ENCODE results near the gene MYH6.
"Not testable (repeated sequence)": the region's sequence is repeated elsewhere in the genome, so short reads cannot be mapped to it uniquely, and the experiment has no call there.

The MYH6 gene

GRCh38 chr14:23425798-23426197, 17.7 kb upstream of the MYH6 start:
- H3K4me1 ChIP-seq (ENCODE audit: control insufficient read depth in 1 of 2, insufficient read depth in 2 of 2, low read length in 2 of 2); H3K9me3 ChIP-seq (ENCODE audit: control insufficient read depth in 1 of 2, low read length in 2 of 2); H3K36me3 ChIP-seq (ENCODE audit: control insufficient read depth in 1 of 2, insufficient read depth in 2 of 2, low read length in 2 of 2); H3K4me3 ChIP-seq (ENCODE audit: low read depth in 1 of 2, low read length in 2 of 2); H3K27ac ChIP-seq (ENCODE audit: low read depth, low read length); H3K9ac ChIP-seq (ENCODE audit: low read depth in 1 of 2, low read length in 2 of 2); H3K27me3 ChIP-seq (ENCODE audit: control insufficient read depth in 1 of 2, insufficient read depth in 2 of 2, low read length in 2 of 2): not testable (repeated sequence)

DNA sequence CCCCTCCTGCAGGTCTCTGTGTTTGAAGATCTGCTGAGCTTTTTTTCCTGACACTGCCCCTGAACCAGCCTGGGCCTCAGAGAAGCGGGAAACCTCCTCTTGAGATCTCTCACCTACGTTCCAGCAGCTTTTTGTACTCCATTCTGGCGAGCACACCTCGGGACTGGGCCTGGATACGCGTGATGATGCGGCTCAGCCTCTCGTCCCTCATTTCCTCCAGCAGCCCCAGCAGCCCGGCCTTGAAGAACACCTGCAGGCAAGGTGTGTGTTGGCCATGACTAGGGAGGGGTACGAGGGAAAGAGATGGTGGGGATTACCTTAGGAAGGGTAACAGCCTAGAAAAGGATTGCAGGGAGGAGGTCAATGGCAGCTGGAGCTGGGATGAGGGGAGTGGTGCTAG, 17.1 kb upstream of the MYH6 start:
- no peaks in the 10 kb centered on the region for H3K9me3 ChIP-seq (ENCODE audit: control insufficient read depth in 1 of 2, low read length in 2 of 2)
- no peak overlapping the region for H3K4me3 ChIP-seq (ENCODE audit: low read depth in 1 of 2, low read length in 2 of 2)
- H3K27ac ChIP-seq (ENCODE audit: low read depth, low read length): no peak overlapping the region
- no peaks in the 10 kb centered on the region for H3K27me3 ChIP-seq (ENCODE audit: control insufficient read depth in 1 of 2, insufficient read depth in 2 of 2, low read length in 2 of 2)
- H3K9ac ChIP-seq (ENCODE audit: low read depth in 1 of 2, low read length in 2 of 2): no peak overlapping the region
- H3K36me3 ChIP-seq (ENCODE audit: control insufficient read depth in 1 of 2, insufficient read depth in 2 of 2, low read length in 2 of 2): no peaks in the 10 kb centered on the region
- no peaks in the 10 kb centered on the region for H3K4me1 ChIP-seq (ENCODE audit: control insufficient read depth in 1 of 2, insufficient read depth in 2 of 2, low read length in 2 of 2)

GRCh38 chr14:23423657-23424056, 15.6 kb upstream of the MYH6 start:
- no peak overlapping the region for H3K27ac ChIP-seq (ENCODE audit: low read depth, low read length)
- no peak overlapping the region for H3K9ac ChIP-seq (ENCODE audit: low read depth in 1 of 2, low read length in 2 of 2)
- no peaks in the 10 kb centered on the region for H3K9me3 ChIP-seq (ENCODE audit: control insufficient read depth in 1 of 2, low read length in 2 of 2)
- no peak overlapping the region for H3K4me3 ChIP-seq (ENCODE audit: low read depth in 1 of 2, low read length in 2 of 2)
- no peaks in the 10 kb centered on the region for H3K4me1 ChIP-seq (ENCODE audit: control insufficient read depth in 1 of 2, insufficient read depth in 2 of 2, low read length in 2 of 2)
- no peaks in the 10 kb centered on the region for H3K27me3 ChIP-seq (ENCODE audit: control insufficient read depth in 1 of 2, insufficient read depth in 2 of 2, low read length in 2 of 2)
- H3K36me3 ChIP-seq (ENCODE audit: control insufficient read depth in 1 of 2, insufficient read depth in 2 of 2, low read length in 2 of 2): no peaks in the 10 kb centered on the region

- Histone ChIP-seq H3K36me3 (ENCODE audit: control insufficient read depth in 1 of 2, insufficient read depth in 2 of 2, low read length in 2 of 2) (no peaks in the 10 kb centered on the region), H3K27me3 (ENCODE audit: control insufficient read depth in 1 of 2, insufficient read depth in 2 of 2, low read length in 2 of 2) (no peaks in the 10 kb centered on the region), H3K4me1 (ENCODE audit: control insufficient read depth in 1 of 2, insufficient read depth in 2 of 2, low read length in 2 of 2) (no peaks in the 10 kb centered on the region), H3K4me3 (ENCODE audit: low read depth in 1 of 2, low read length in 2 of 2) (no peak overlapping the region), H3K9ac (ENCODE audit: low read depth in 1 of 2, low read length in 2 of 2) (no peak overlapping the region), H3K9me3 (ENCODE audit: control insufficient read depth in 1 of 2, low read length in 2 of 2) (no peaks in the 10 kb centered on the region), H3K27ac (ENCODE audit: low read depth, low read length) (no peak overlapping the region)
Observed at GRCh38 chr14:23421594-23421993, 13.5 kb upstream of the MYH6 start.

DNA sequence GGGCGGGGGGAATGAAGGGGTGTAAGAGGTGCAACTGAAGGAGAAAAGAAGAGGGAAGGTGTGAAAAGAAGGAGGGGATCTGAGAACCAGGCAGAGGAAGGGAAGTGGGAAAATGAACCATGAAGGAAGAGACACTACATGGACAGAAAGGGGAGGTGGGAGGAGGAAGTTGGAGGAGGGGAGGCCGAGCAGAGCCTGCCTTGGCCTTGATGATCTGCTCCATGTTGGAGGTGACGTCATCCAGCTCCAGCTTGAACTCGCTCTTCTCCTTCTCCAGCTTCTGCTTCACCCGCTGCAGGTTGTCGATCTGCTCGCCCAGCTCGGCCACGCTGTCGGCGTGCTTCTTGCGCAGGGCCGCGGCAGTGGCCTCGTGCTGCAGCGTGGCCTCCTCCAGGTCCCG, 11.6 kb upstream of the MYH6 start:
- H3K4me3 ChIP-seq (ENCODE audit: low read depth in 1 of 2, low read length in 2 of 2); H3K27ac ChIP-seq (ENCODE audit: low read depth, low read length); H3K4me1 ChIP-seq (ENCODE audit: control insufficient read depth in 1 of 2, insufficient read depth in 2 of 2, low read length in 2 of 2); H3K27me3 ChIP-seq (ENCODE audit: control insufficient read depth in 1 of 2, insufficient read depth in 2 of 2, low read length in 2 of 2); H3K36me3 ChIP-seq (ENCODE audit: control insufficient read depth in 1 of 2, insufficient read depth in 2 of 2, low read length in 2 of 2); H3K9me3 ChIP-seq (ENCODE audit: control insufficient read depth in 1 of 2, low read length in 2 of 2); H3K9ac ChIP-seq (ENCODE audit: low read depth in 1 of 2, low read length in 2 of 2): not testable (repeated sequence)

- Histone ChIP-seq H3K36me3 (ENCODE audit: control insufficient read depth in 1 of 2, insufficient read depth in 2 of 2, low read length in 2 of 2) (no peaks in the 10 kb centered on the region), H3K27me3 (ENCODE audit: control insufficient read depth in 1 of 2, insufficient read depth in 2 of 2, low read length in 2 of 2) (no peaks in the 10 kb centered on the region), H3K27ac (ENCODE audit: low read depth, low read length) (no peak overlapping the region), H3K9ac (ENCODE audit: low read depth in 1 of 2, low read length in 2 of 2) (no peak overlapping the region), H3K9me3 (ENCODE audit: control insufficient read depth in 1 of 2, low read length in 2 of 2) (no peaks in the 10 kb centered on the region), H3K4me1 (ENCODE audit: control insufficient read depth in 1 of 2, insufficient read depth in 2 of 2, low read length in 2 of 2) (no peaks in the 10 kb centered on the region), H3K4me3 (ENCODE audit: low read depth in 1 of 2, low read length in 2 of 2) (no peak overlapping the region)
Observed at GRCh38 chr14:23418021-23418420, 9.9 kb upstream of the MYH6 start.

DNA sequence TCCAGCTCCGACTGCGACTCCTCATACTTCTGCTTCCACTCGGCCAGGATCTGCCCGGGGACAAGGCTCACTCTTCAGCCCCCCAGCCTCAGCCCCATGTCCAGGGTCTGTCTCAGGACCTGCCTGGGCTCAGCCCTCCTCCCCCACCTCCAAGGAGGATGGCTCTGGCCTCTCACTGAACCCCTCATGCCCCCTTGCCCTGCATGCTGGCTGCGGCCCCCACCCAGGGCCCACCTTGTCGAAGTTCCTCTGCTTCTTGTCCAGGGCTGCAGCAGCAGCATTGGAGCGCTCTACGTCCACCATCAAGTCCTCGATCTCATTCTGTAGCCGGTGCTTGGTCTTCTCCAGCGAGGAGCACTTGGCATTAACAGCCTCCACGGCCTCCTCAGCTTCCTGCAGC, 9.2 kb upstream of the MYH6 start:
- H3K27ac ChIP-seq (ENCODE audit: low read depth, low read length); H3K9ac ChIP-seq (ENCODE audit: low read depth in 1 of 2, low read length in 2 of 2); H3K9me3 ChIP-seq (ENCODE audit: control insufficient read depth in 1 of 2, low read length in 2 of 2); H3K36me3 ChIP-seq (ENCODE audit: control insufficient read depth in 1 of 2, insufficient read depth in 2 of 2, low read length in 2 of 2); H3K27me3 ChIP-seq (ENCODE audit: control insufficient read depth in 1 of 2, insufficient read depth in 2 of 2, low read length in 2 of 2); H3K4me3 ChIP-seq (ENCODE audit: low read depth in 1 of 2, low read length in 2 of 2); H3K4me1 ChIP-seq (ENCODE audit: control insufficient read depth in 1 of 2, insufficient read depth in 2 of 2, low read length in 2 of 2): not testable (repeated sequence)

DNA sequence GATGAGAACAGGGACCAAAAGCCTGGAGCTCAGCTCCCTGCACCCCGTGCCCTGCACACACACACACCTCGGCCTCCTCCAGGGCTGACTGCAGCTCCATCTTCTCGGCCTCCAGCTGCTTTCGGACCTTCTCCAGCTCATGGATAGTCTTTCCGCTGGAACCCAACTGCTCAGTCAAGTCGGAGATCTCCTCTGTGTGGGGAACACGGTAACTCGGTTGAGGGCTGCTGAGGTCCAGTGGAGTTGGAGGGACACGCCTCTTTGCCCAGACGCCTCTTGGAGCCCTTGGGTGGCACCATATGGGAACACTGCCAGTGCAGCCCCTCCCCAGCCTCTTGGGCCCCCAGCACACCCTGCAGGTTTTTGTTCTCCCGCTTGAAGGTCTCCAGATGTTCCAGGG, 8.7 kb upstream of the MYH6 start:
- peaks cover 0 to 10% of the 10 kb centered on the region in 2 donors for H3K4me1 ChIP-seq (ENCODE audit: control insufficient read depth in 1 of 2, insufficient read depth in 2 of 2, low read length in 2 of 2)
- no peak overlapping the region for H3K9ac ChIP-seq (ENCODE audit: low read depth in 1 of 2, low read length in 2 of 2)
- no peaks in the 10 kb centered on the region for H3K36me3 ChIP-seq (ENCODE audit: control insufficient read depth in 1 of 2, insufficient read depth in 2 of 2, low read length in 2 of 2)
- H3K27ac ChIP-seq (ENCODE audit: low read depth, low read length): no peak overlapping the region
- peaks cover 0 to 1% of the 10 kb centered on the region in 2 donors for H3K27me3 ChIP-seq (ENCODE audit: control insufficient read depth in 1 of 2, insufficient read depth in 2 of 2, low read length in 2 of 2)
- no peaks in the 10 kb centered on the region for H3K9me3 ChIP-seq (ENCODE audit: control insufficient read depth in 1 of 2, low read length in 2 of 2)
- no peak overlapping the region for H3K4me3 ChIP-seq (ENCODE audit: low read depth in 1 of 2, low read length in 2 of 2)

DNA sequence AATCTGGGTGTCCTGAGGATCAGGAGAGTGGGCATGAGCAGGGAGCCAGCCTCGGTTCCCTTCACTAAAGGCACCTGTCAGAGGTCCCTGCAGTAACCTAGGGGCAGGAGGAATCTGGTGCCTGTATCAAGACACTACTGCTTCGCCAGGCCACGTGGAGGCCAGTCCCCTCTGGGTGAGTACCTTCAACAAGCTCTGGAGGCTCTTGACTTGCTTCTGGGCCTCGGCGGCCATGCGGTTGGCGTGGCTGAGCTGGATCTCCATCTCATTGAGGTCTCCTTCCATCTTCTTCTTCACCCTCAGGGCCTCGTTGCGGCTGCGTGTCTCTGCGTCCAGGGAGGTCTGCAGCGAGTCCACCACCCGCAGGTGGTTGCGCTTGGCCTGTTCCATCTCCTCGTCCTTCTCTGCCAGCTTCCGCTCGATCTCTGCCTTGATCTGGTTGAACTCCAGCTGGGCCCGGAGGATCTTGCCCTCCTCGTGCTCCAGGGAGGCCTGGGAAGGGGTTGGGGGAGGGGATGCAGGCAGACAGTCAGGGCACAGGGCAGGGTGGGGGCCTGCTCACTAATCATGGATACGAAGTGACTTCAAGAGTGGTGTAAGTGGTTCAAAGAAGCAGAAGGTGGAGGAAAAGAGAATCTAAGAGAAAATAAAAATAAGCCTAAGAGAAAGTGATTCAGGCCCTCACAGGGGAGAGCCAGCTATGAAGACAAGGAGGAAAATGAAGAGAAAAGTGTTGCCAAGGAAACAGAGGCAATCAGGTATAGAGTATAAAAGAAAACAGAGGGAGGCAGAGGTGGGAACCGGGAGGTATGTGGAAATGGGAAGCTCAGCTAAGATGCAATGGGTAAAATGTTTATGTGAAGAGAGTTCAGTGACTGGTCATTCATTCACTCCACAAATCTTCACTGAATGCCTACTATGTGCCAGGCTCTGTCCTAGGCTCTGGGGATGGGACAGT, 8.0 kb upstream of the MYH6 start:
- no peaks in the 10 kb centered on the region for H3K9me3 ChIP-seq (ENCODE audit: control insufficient read depth in 1 of 2, low read length in 2 of 2)
- H3K9ac ChIP-seq (ENCODE audit: low read depth in 1 of 2, low read length in 2 of 2): no peak overlapping the region
- no peak overlapping the region for H3K4me3 ChIP-seq (ENCODE audit: low read depth in 1 of 2, low read length in 2 of 2)
- no peaks in the 10 kb centered on the region for H3K36me3 ChIP-seq (ENCODE audit: control insufficient read depth in 1 of 2, insufficient read depth in 2 of 2, low read length in 2 of 2)
- H3K27me3 ChIP-seq (ENCODE audit: control insufficient read depth in 1 of 2, insufficient read depth in 2 of 2, low read length in 2 of 2): peaks cover 0 to 5% of the 10 kb centered on the region in 2 donors
- H3K4me1 ChIP-seq (ENCODE audit: control insufficient read depth in 1 of 2, insufficient read depth in 2 of 2, low read length in 2 of 2): peaks cover 0 to 10% of the 10 kb centered on the region in 2 donors
- no peak overlapping the region for H3K27ac ChIP-seq (ENCODE audit: low read depth, low read length)

GRCh38 chr14:23414906-23415820, 7.1 kb upstream of the MYH6 start:
- H3K9me3 ChIP-seq (ENCODE audit: control insufficient read depth in 1 of 2, low read length in 2 of 2): no peaks in the 10 kb centered on the region
- H3K36me3 ChIP-seq (ENCODE audit: control insufficient read depth in 1 of 2, insufficient read depth in 2 of 2, low read length in 2 of 2): no peaks in the 10 kb centered on the region
- H3K4me3 ChIP-seq (ENCODE audit: low read depth in 1 of 2, low read length in 2 of 2): no peak overlapping the region
- H3K9ac ChIP-seq (ENCODE audit: low read depth in 1 of 2, low read length in 2 of 2): no peak overlapping the region
- H3K4me1 ChIP-seq (ENCODE audit: control insufficient read depth in 1 of 2, insufficient read depth in 2 of 2, low read length in 2 of 2): peaks cover 0 to 10% of the 10 kb centered on the region in 2 donors
- no peak overlapping the region for H3K27ac ChIP-seq (ENCODE audit: low read depth, low read length)
- peaks cover 0 to 5% of the 10 kb centered on the region in 2 donors for H3K27me3 ChIP-seq (ENCODE audit: control insufficient read depth in 1 of 2, insufficient read depth in 2 of 2, low read length in 2 of 2)
